Fibroblast of skin of right quadriceps (primary cell): ENCODE results near the gene ROMO1.
"Not testable (repeated sequence)": the region's sequence is repeated elsewhere in the genome, so short reads cannot be mapped to it uniquely, and the experiment has no call there.

Source experiments
- DNase-seq: peaks from one replicate; pipeline ENCODE4 v3.0.0-alpha.2; 2013

ROMO1 gene

DNA sequence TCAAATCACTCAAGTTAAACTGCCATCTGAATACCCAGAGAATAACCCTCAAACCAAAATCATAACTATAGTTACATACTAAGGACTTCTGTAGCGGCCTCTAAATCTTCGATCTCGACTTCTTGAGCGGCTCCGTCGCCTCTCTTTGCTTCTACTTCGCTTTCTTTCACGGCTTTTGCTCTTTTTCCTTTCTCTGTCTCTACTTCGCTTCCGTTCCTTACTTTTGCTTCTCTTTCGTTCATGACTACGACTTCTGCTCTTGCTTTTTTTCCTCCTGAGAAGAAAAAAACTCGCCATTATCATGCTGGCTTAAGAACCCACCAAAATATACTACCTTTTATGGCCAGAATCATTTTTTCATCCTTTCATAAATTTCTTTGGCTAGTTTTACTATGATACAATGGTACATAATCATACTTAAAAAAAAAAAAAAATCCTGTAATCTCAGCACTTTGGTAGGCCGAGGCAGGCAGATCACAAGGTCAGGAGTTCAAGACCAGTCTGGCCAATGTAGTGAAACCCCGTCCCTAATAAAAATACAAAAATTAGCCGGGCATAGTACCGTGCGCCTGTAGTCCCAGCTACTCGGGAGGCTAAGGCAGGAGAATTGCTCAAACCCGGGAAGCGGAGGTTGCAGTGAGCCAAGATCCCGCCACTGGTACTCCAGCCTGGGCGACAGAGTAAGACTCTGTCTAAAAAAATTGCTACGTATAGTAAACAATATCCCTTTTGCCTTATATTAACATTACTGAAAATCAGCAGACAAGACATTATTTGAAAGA lies 32.8 kb downstream of the ROMO1 start:
- no peak for DNase-seq

DNA sequence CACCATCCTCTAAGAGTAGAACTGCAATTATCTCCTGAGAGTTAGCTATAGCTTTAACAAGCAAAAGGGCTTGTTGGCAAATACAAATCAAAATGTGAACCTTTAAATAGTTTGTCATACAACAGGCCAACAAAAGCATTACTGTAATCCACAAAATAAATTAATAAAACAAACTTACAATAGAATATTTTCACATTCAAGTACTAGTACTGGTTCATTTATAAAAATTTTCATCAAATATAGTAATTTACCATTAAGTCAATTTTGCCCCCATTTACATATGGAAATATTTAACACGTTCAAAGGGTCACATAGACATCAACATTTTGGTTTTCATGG lies 33.4 kb downstream of the ROMO1 start:
- no peak for DNase-seq

DNA sequence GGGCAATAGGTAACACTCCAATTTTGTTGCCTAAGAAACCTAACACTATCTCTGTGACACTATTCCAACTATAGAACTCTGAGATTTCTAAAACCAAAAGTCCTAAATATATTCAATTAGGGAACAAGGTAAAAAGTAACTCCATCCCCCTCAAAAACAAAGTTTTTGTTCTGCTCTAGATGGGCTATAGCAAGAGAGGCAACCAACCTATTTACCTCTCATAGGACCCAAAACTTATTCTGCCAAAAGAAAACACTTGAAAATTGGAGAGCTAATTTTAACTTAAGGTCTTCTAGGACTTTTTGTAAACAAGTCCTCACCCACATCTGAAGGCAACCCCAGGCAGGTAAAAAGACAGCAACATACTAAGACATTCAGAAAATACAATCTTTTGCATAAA lies 35.2 kb downstream of the ROMO1 start:
- DNase-seq, result no peak

- DNase-seq, result no peak
Measured at GRCh38 chr20:35734777-35735649, 35.8 kb downstream of the ROMO1 start.

DNA sequence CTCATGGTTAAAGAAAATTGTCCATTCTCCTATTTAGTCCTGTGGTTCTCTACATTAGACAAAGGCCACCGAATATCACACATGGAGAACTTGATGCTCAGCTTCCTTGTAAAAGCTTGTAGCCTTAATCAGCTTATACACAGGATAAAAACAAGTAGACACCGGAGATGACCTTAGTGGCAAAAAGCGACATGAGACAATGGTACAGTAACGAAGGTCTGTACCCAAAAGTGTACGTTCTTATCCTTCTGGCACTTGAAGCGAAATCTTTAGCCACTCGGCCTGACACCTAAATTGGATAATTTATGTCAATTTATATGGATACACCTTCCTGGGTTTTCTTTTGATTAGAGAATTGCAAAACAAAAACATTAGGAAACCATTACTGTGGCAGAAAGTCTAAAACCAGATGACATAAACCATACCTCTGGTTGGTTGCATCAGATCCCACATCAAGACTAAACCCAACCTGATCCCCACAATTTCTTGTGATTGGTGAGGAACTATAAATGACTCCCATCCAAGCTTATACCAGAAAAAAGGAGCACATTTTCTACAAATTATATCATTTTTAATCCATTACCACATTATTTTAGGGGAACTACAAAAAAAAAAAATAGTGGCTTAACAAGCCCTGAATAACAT lies 36.7 kb downstream of the ROMO1 start:
- DNase-seq, result no peak

GRCh38 chr20:35737865-35738333 lies 38.7 kb downstream of the ROMO1 start:
- DNase-seq, result no peak

DNA sequence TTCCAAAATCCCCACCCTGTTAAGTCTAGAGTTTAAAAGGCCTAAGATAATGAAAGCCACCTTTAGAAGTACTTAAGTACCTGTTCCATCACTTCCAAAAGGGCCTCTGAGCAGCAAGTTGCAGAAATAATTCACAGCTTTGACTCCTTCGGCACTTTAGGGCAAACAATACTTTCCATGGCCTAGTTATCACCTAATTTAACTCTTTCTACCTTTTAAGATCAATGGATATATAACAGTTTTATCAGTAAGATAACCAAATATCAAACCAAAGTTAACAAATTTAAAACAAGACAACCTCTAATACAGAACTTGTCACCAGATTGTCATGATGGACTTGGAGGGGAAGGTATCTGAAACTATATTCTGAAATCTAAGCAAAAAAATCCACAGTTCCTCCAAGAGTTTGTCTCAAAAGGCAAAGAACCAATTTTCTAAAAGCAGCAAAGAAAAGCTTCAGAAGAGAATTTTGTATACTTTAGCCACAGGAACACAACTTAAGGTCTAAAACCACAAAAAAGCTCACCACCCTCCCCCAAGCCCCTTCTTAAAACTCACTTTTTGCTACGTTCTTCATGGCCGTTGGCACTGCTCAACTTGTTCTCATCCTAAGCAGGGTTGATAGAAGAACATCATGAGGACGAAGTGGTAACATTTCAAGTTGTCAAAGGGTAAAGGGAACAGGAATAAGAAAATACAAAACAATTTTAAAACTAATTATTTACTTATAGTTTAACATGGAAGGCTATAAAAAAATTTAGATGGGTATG lies 39.4 kb downstream of the ROMO1 start:
- no peak for DNase-seq

GRCh38 chr20:35739294-35740163 lies 40.3 kb downstream of the ROMO1 start:
- peak; percentile 53 for DNase-seq

- peak; percentile 100 for DNase-seq
Measured at GRCh38 chr20:35741892-35742740, 42.9 kb downstream of the ROMO1 start, which contains the start of gene RBM39. Gene RBM39 (minus strand): TSS chr20:35742260. CDS start chr20:35740874, 1,386 bp downstream.

DNA sequence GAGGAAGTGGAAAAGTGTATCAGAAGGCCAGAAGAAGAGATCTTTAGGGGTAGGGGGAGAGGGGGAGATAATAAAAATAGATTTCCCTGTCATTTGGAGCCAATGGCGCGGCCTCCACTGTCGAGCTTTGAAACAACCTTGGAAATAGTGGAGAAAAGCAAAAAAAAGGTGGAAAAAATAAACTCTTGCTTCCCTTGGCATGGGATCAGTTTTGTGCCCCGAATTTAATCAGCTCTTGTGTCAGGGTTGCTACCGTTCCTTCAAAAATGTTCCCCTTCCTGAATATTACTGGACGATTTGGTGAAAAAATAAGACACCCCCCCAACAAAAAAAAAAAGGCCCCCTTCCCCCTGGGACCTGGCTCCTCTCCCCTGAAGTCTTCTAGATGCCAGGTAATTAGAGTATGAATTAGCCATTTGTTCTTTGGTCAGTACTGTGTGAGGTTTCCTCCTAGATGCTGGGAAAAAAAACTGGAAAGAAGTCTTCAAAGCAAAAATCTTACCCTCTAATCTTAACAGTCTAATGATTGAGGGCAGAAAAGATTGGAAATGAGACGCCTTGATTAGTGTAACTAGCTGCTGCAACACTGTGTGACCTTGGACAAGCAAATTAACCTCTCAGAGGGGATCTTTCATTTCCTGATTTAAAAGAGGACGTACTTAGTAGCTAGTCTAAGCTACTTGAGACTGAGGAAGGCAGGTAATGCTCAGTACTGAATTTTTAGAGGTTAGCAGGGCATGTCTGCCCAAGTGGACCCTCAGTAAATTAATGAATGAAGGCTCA lies 43.7 kb downstream of the ROMO1 start:
- DNase-seq, result no peak

GRCh38 chr20:35743693-35744491 lies 44.7 kb downstream of the ROMO1 start:
- DNase-seq, result no peak

DNA sequence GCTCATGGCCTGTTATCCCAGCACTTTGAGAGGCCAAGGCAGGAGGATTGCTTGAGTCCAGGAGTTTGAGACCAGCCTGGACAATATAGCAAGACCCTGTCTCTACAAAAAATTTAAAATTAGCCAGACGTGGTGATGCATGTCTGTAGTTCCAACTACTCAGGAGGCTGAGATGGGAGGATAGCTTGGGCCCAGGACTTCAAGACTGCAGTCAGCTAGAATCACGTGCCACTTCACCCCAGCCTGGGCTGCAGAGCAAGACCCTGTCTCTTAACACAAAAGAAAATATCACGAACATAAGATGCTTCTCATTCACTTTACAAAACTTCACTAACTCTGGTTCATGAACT lies 45.3 kb downstream of the ROMO1 start:
- DNase-seq, result not testable (repeated sequence)
